GM10847 (cell line): ENCODE results near the gene SLC26A2.

Source experiments
- POLR2A ChIP-seq: IDR thresholded peaks from 2 replicates; pipeline ENCODE4 v1.6.1; 2011; ENCODE audit not compliant: insufficient read length; ENCODE audit errors: extremely low read depth

Gene SLC26A2

GRCh38 chr5:149932445-149933350, 27.9 kb upstream of the SLC26A2 start:
- TF ChIP-seq POLR2A: no peak

- TF ChIP-seq POLR2A: no peak
Measured at GRCh38 chr5:149935431-149935901, 25.1 kb upstream of the SLC26A2 start.

GRCh38 chr5:149936044-149936699, 24.4 kb upstream of the SLC26A2 start:
- no peak for TF ChIP-seq POLR2A

GRCh38 chr5:149936700-149937091, 23.9 kb upstream of the SLC26A2 start:
- TF ChIP-seq POLR2A: no peak

GRCh38 chr5:149937610-149938009, 22.9 kb upstream of the SLC26A2 start:
- no peak for TF ChIP-seq POLR2A

- TF ChIP-seq POLR2A: no peak
Measured at GRCh38 chr5:149938279-149938678, 22.3 kb upstream of the SLC26A2 start.

- TF ChIP-seq POLR2A: no peak
Measured at GRCh38 chr5:149938791-149939358, 21.7 kb upstream of the SLC26A2 start.

- TF ChIP-seq POLR2A: no peak
Measured at GRCh38 chr5:149939546-149939945, 21.0 kb upstream of the SLC26A2 start.

GRCh38 chr5:149940077-149940574, 20.4 kb upstream of the SLC26A2 start:
- TF ChIP-seq POLR2A: no peak

GRCh38 chr5:149940941-149941644, 19.5 kb upstream of the SLC26A2 start:
- TF ChIP-seq POLR2A: no peak

GRCh38 chr5:149941795-149942194, 18.8 kb upstream of the SLC26A2 start:
- TF ChIP-seq POLR2A: no peak

- TF ChIP-seq POLR2A: no peak
Measured at GRCh38 chr5:149942199-149942598, 18.4 kb upstream of the SLC26A2 start.

- TF ChIP-seq POLR2A: no peak
Measured at GRCh38 chr5:149944666-149945065, 15.9 kb upstream of the SLC26A2 start, which contains the start of gene PDE6A. PDE6A (minus strand) TSS chr5:149944793; CDS start chr5:149944673, 120 bp downstream.

GRCh38 chr5:149946118-149946517, 14.4 kb upstream of the SLC26A2 start:
- TF ChIP-seq POLR2A: no peak

GRCh38 chr5:149948993-149949392, 11.6 kb upstream of the SLC26A2 start:
- no peak for TF ChIP-seq POLR2A
